ENCODE results near the gene FARS2.
A peak's percentile ranks its signal among the peaks of the same experiment; 100 is the strongest.

Gene FARS2

GRCh38 chr6:5663259-5663658, 401.9 kb downstream of the FARS2 start:
- no peak overlapping the region for H3K4me3 ChIP-seq (ENCODE audit: low read depth, low read length)
- H3K27ac ChIP-seq (ENCODE audit: low read depth, low read length), result no peak overlapping the region
- no peaks in the 10 kb centered on the region for H3K27me3 ChIP-seq (ENCODE audit: control insufficient read depth, insufficient read depth, low read length)
- no peak overlapping the region for H3K9ac ChIP-seq (ENCODE audit: low read length)
- H3K4me1 ChIP-seq (ENCODE audit: control insufficient read depth, insufficient read depth, low read length), result peaks cover 7% of the 10 kb centered on the region
- H3K36me3 ChIP-seq (ENCODE audit: control insufficient read depth, insufficient read depth, low read length), result no peaks in the 10 kb centered on the region
- H3K9me3 ChIP-seq (ENCODE audit: control insufficient read depth, insufficient read depth, low read depth, low read length), result no peaks in the 10 kb centered on the region

- H3K9ac ChIP-seq (ENCODE audit: low read length), result no peak overlapping the region
- no peak overlapping the region for H3K4me3 ChIP-seq (ENCODE audit: low read depth, low read length)
- H3K4me1 ChIP-seq (ENCODE audit: control insufficient read depth, insufficient read depth, low read length), result peaks cover 7% of the 10 kb centered on the region
- H3K36me3 ChIP-seq (ENCODE audit: control insufficient read depth, insufficient read depth, low read length), result no peaks in the 10 kb centered on the region
- no peaks in the 10 kb centered on the region for H3K9me3 ChIP-seq (ENCODE audit: control insufficient read depth, insufficient read depth, low read depth, low read length)
- H3K27ac ChIP-seq (ENCODE audit: low read depth, low read length), result no peak overlapping the region
- H3K27me3 ChIP-seq (ENCODE audit: control insufficient read depth, insufficient read depth, low read length), result no peaks in the 10 kb centered on the region
Observed at GRCh38 chr6:5663739-5664138, 402.4 kb downstream of the FARS2 start.

GRCh38 chr6:5664149-5664548, 402.8 kb downstream of the FARS2 start:
- Histone ChIP-seq H3K27me3 (ENCODE audit: control insufficient read depth, insufficient read depth, low read length) (no peaks in the 10 kb centered on the region), H3K27ac (ENCODE audit: low read depth, low read length) (no peak overlapping the region), H3K4me1 (ENCODE audit: control insufficient read depth, insufficient read depth, low read length) (peaks cover 7% of the 10 kb centered on the region), H3K4me3 (ENCODE audit: low read depth, low read length) (no peak overlapping the region), H3K9ac (ENCODE audit: low read length) (no peak overlapping the region), H3K9me3 (ENCODE audit: control insufficient read depth, insufficient read depth, low read depth, low read length) (no peaks in the 10 kb centered on the region), H3K36me3 (ENCODE audit: control insufficient read depth, insufficient read depth, low read length) (no peaks in the 10 kb centered on the region)

- Histone ChIP-seq H3K27me3 (ENCODE audit: control insufficient read depth, insufficient read depth, low read length) (no peaks in the 10 kb centered on the region), H3K9ac (ENCODE audit: low read length) (no peak overlapping the region), H3K9me3 (ENCODE audit: control insufficient read depth, insufficient read depth, low read depth, low read length) (no peaks in the 10 kb centered on the region), H3K4me1 (ENCODE audit: control insufficient read depth, insufficient read depth, low read length) (no peaks in the 10 kb centered on the region; the same call in 1 of the 2 replicates), H3K36me3 (ENCODE audit: control insufficient read depth, insufficient read depth, low read length) (no peaks in the 10 kb centered on the region), H3K27ac (ENCODE audit: low read depth, low read length) (no peak overlapping the region), H3K4me3 (ENCODE audit: low read depth, low read length) (no peak overlapping the region)
Observed at GRCh38 chr6:5665173-5665572, 403.9 kb downstream of the FARS2 start.

GRCh38 chr6:5665667-5666066, 404.4 kb downstream of the FARS2 start:
- Histone ChIP-seq H3K4me3 (ENCODE audit: low read depth, low read length) (no peak overlapping the region), H3K9ac (ENCODE audit: low read length) (no peak overlapping the region), H3K4me1 (ENCODE audit: control insufficient read depth, insufficient read depth, low read length) (no peaks in the 10 kb centered on the region; the same call in 1 of the 2 replicates), H3K9me3 (ENCODE audit: control insufficient read depth, insufficient read depth, low read depth, low read length) (no peaks in the 10 kb centered on the region), H3K36me3 (ENCODE audit: control insufficient read depth, insufficient read depth, low read length) (no peaks in the 10 kb centered on the region), H3K27ac (ENCODE audit: low read depth, low read length) (no peak overlapping the region), H3K27me3 (ENCODE audit: control insufficient read depth, insufficient read depth, low read length) (no peaks in the 10 kb centered on the region)

GRCh38 chr6:5666695-5667094, 405.4 kb downstream of the FARS2 start:
- Histone ChIP-seq H3K9me3 (ENCODE audit: control insufficient read depth, insufficient read depth, low read depth, low read length) (no peaks in the 10 kb centered on the region), H3K4me1 (ENCODE audit: control insufficient read depth, insufficient read depth, low read length) (peaks cover 9% of the 10 kb centered on the region), H3K9ac (ENCODE audit: low read length) (no peak overlapping the region)

GRCh38 chr6:5667737-5668136, 406.4 kb downstream of the FARS2 start:
- no peak overlapping the region for H3K27ac ChIP-seq (ENCODE audit: low read depth, low read length)
- peaks cover 19% of the 10 kb centered on the region for H3K4me1 ChIP-seq (ENCODE audit: control insufficient read depth, insufficient read depth, low read length)
- H3K36me3 ChIP-seq (ENCODE audit: control insufficient read depth, insufficient read depth, low read length), result no peaks in the 10 kb centered on the region
- no peaks in the 10 kb centered on the region for H3K27me3 ChIP-seq (ENCODE audit: control insufficient read depth, insufficient read depth, low read length)
- no peak overlapping the region for H3K4me3 ChIP-seq (ENCODE audit: low read depth, low read length)
- H3K9me3 ChIP-seq (ENCODE audit: control insufficient read depth, insufficient read depth, low read depth, low read length), result no peaks in the 10 kb centered on the region
- no peak overlapping the region for H3K9ac ChIP-seq (ENCODE audit: low read length)

More at GRCh38 chr6:5666695-5667094, 405.4 kb downstream of the FARS2 start:
- H3K27ac ChIP-seq (ENCODE audit: low read depth, low read length), result no peak overlapping the region
- no peaks in the 10 kb centered on the region for H3K36me3 ChIP-seq (ENCODE audit: control insufficient read depth, insufficient read depth, low read length)
- no peaks in the 10 kb centered on the region for H3K27me3 ChIP-seq (ENCODE audit: control insufficient read depth, insufficient read depth, low read length)
- no peak overlapping the region for H3K4me3 ChIP-seq (ENCODE audit: low read depth, low read length)

GRCh38 chr6:5670381-5670780, 409.1 kb downstream of the FARS2 start:
- Histone ChIP-seq H3K27ac (ENCODE audit: low read depth, low read length) (no peak overlapping the region), H3K4me3 (ENCODE audit: low read depth, low read length) (no peak overlapping the region), H3K4me1 (ENCODE audit: control insufficient read depth, insufficient read depth, low read length) (peaks cover 28% of the 10 kb centered on the region), H3K9ac (ENCODE audit: low read length) (no peak overlapping the region), H3K36me3 (ENCODE audit: control insufficient read depth, insufficient read depth, low read length) (no peaks in the 10 kb centered on the region), H3K9me3 (ENCODE audit: control insufficient read depth, insufficient read depth, low read depth, low read length) (no peaks in the 10 kb centered on the region), H3K27me3 (ENCODE audit: control insufficient read depth, insufficient read depth, low read length) (no peaks in the 10 kb centered on the region)

GRCh38 chr6:5670811-5671561, 409.7 kb downstream of the FARS2 start:
- H3K27me3 ChIP-seq (ENCODE audit: control insufficient read depth, insufficient read depth, low read length), result no peaks in the 10 kb centered on the region
- no peak overlapping the region for H3K4me3 ChIP-seq (ENCODE audit: low read depth, low read length)
- no peak overlapping the region for H3K27ac ChIP-seq (ENCODE audit: low read depth, low read length)
- H3K9me3 ChIP-seq (ENCODE audit: control insufficient read depth, insufficient read depth, low read depth, low read length), result no peaks in the 10 kb centered on the region
- H3K36me3 ChIP-seq (ENCODE audit: control insufficient read depth, insufficient read depth, low read length), result no peaks in the 10 kb centered on the region
- H3K4me1 ChIP-seq (ENCODE audit: control insufficient read depth, insufficient read depth, low read length), result peaks cover 28% of the 10 kb centered on the region
- no peak overlapping the region for H3K9ac ChIP-seq (ENCODE audit: low read length)

- no peak overlapping the region for H3K9ac ChIP-seq (ENCODE audit: low read length)
- H3K4me3 ChIP-seq (ENCODE audit: low read depth, low read length), result no peak overlapping the region
- H3K36me3 ChIP-seq (ENCODE audit: control insufficient read depth, insufficient read depth, low read length), result no peaks in the 10 kb centered on the region
- peaks cover 28% of the 10 kb centered on the region for H3K4me1 ChIP-seq (ENCODE audit: control insufficient read depth, insufficient read depth, low read length)
- H3K27ac ChIP-seq (ENCODE audit: low read depth, low read length), result 0 out of 2 replicates have a peak overlapping the region, but pooled peaks have one; percentile 8
- no peaks in the 10 kb centered on the region for H3K9me3 ChIP-seq (ENCODE audit: control insufficient read depth, insufficient read depth, low read depth, low read length)
- no peaks in the 10 kb centered on the region for H3K27me3 ChIP-seq (ENCODE audit: control insufficient read depth, insufficient read depth, low read length)
Observed at GRCh38 chr6:5671601-5672559, 410.6 kb downstream of the FARS2 start.

- Histone ChIP-seq H3K36me3 (ENCODE audit: control insufficient read depth, insufficient read depth, low read length) (no peaks in the 10 kb centered on the region), H3K4me1 (ENCODE audit: control insufficient read depth, insufficient read depth, low read length) (peaks cover 28% of the 10 kb centered on the region), H3K4me3 (ENCODE audit: low read depth, low read length) (no peak overlapping the region), H3K27ac (ENCODE audit: low read depth, low read length) (0 out of 2 replicates have a peak overlapping the region, but pooled peaks have one; percentile 8), H3K9ac (ENCODE audit: low read length) (no peak overlapping the region), H3K9me3 (ENCODE audit: control insufficient read depth, insufficient read depth, low read depth, low read length) (no peaks in the 10 kb centered on the region), H3K27me3 (ENCODE audit: control insufficient read depth, insufficient read depth, low read length) (no peaks in the 10 kb centered on the region)
Observed at GRCh38 chr6:5672581-5673011, 411.3 kb downstream of the FARS2 start.

All from HUES6 (cell line).